Cardiac muscle cell (in vitro differentiated cells and primary cell): ENCODE results near the gene JMJD8. TPM values are rescaled to one million over a fixed set of nuclear protein-coding genes. Genes with fewer than 3 reads are reported as not detected.

Experiments used
- DNase-seq, 2 donors: peaks; one replicate each; pipeline versions ENCODE4 v3.0.0 to v3.0.0-alpha.2; 2010 to 2017; ENCODE audit warnings: low read depth in 1 of 2, low spot score in 1 of 2
- H3K27ac ChIP-seq: fragments of 200-600 bp; sonication (generic); 2 replicates; pipeline ENCODE4 v1.5.1; 2016
- H3K27me3 ChIP-seq: fragments of 200-600 bp; sonication (generic); 2 replicates; pipeline ENCODE4 v1.6.0; 2016; ENCODE audit warnings: control low read depth
- H3K36me3 ChIP-seq: fragments of 200-600 bp; sonication (generic); 2 replicates; pipeline ENCODE4 v1.5.1; 2016; ENCODE audit warnings: control low read depth
- H3K4me1 ChIP-seq: fragments of 200-600 bp; sonication (generic); 2 replicates; pipeline ENCODE4 v1.8.1; 2017; ENCODE audit warnings: low read depth, mild to moderate bottlenecking, mixed run types
- H3K4me3 ChIP-seq: fragments of 200-600 bp; sonication (generic); 2 replicates; pipeline ENCODE4 v1.5.1; 2016; ENCODE audit warnings: mild to moderate bottlenecking
- H3K9me3 ChIP-seq: fragments of 200-600 bp; sonication (generic); 2 replicates; pipeline ENCODE4 v1.5.1; 2017; ENCODE audit warnings: low read depth, mild to moderate bottlenecking, control low read depth
- polyA plus RNA-seq: library from polyadenylated mRNA; unstranded; fragments of >200 nt; fragmentation: Nextera tagmentation; extraction: Ambion mirVana; gene quantifications from 2 replicates; pipeline ENCODE4 v1.2.1, GENCODE V29; 2016
- total RNA-seq: library from RNA; depleted of rRNA; stranded (reverse); fragments of >200 nt; gene quantifications from 2 replicates; pipeline ENCODE4 v1.2.3, GENCODE V29; 2016
- TF ChIP-seq, protein P1 (sequence below): IDR thresholded peaks from 2 replicates; pipeline ENCODE4 v1.5.1; 2012; ENCODE audit warnings: low read depth, mild to moderate bottlenecking, low read length

Gene JMJD8
- total and polyA plus RNA-seq, 2 experiments from 2014 or later: 105 to 118 TPM

- DNase-seq: peak; percentile 95 to 97
- TF ChIP-seq, protein P1, sequence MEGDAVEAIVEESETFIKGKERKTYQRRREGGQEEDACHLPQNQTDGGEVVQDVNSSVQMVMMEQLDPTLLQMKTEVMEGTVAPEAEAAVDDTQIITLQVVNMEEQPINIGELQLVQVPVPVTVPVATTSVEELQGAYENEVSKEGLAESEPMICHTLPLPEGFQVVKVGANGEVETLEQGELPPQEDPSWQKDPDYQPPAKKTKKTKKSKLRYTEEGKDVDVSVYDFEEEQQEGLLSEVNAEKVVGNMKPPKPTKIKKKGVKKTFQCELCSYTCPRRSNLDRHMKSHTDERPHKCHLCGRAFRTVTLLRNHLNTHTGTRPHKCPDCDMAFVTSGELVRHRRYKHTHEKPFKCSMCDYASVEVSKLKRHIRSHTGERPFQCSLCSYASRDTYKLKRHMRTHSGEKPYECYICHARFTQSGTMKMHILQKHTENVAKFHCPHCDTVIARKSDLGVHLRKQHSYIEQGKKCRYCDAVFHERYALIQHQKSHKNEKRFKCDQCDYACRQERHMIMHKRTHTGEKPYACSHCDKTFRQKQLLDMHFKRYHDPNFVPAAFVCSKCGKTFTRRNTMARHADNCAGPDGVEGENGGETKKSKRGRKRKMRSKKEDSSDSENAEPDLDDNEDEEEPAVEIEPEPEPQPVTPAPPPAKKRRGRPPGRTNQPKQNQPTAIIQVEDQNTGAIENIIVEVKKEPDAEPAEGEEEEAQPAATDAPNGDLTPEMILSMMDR: no peak
- Histone ChIP-seq H3K9me3 (no peaks in the 10 kb centered on the region), H3K36me3 (peaks cover 9% of the 10 kb centered on the region), H3K4me3 (peak within 1 kb of the TSS; percentile 83), H3K27ac (peak within 1 kb of the TSS; percentile 93), H3K27me3 (no peaks in the 10 kb centered on the region), H3K4me1 (peaks cover 18% of the 10 kb centered on the region)
Measured at GRCh38 chr16:636206-637080, 47.7 kb downstream of the JMJD8 start, which contains the start of gene METTL26. METTL26 (minus strand) TSS chr16:636305; CDS start chr16:636290, 15 bp downstream.

- H3K9me3 ChIP-seq: no peaks in the 10 kb centered on the region
- peak overlapping the region; percentile 83 for H3K4me3 ChIP-seq
- no peak for DNase-seq
- H3K27ac ChIP-seq: no peak overlapping the region
- TF ChIP-seq, protein P1: no peak
- no peaks in the 10 kb centered on the region for H3K27me3 ChIP-seq
- H3K36me3 ChIP-seq: peaks cover 9% of the 10 kb centered on the region
- peaks cover 21% of the 10 kb centered on the region for H3K4me1 ChIP-seq
Measured at GRCh38 chr16:635573-636205, 48.4 kb downstream of the JMJD8 start.

DNA sequence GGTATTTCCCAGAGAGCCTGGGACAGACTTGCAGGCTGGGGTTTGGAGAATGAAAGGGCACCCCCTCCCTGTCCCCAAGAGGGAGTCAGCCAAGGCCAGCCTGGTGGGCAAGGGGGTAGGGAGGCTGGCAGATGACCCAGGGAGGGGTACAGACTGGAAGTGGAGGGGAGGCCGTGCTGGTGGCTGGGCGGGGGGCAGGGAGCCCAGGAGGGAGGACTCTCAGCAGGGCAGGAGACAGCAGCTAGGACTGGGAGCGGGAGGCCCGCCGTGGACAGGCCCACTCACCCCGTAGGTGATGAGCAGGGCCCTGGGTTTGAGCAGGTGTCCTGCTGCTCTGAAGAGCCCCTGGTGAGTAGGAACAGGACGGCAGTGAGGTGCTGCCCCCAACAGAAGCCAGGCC lies 49.1 kb downstream of the JMJD8 start:
- TF ChIP-seq, protein P1: no peak
- Histone ChIP-seq H3K4me3 (no peak overlapping the region), H3K27ac (no peak overlapping the region), H3K27me3 (no peaks in the 10 kb centered on the region), H3K36me3 (peaks cover 9% of the 10 kb centered on the region), H3K9me3 (no peaks in the 10 kb centered on the region), H3K4me1 (peaks cover 27% of the 10 kb centered on the region)
- no peak for DNase-seq

GRCh38 chr16:634051-634670 lies 50.0 kb downstream of the JMJD8 start:
- H3K36me3 ChIP-seq: peaks cover 9% of the 10 kb centered on the region

More at GRCh38 chr16:634051-634670, 50.0 kb downstream of the JMJD8 start:
- peaks cover 35% of the 10 kb centered on the region for H3K4me1 ChIP-seq
- H3K27me3 ChIP-seq: no peaks in the 10 kb centered on the region
- no peak overlapping the region for H3K4me3 ChIP-seq
- no peak for DNase-seq
- TF ChIP-seq, protein P1: no peak
- no peaks in the 10 kb centered on the region for H3K9me3 ChIP-seq
- no peak overlapping the region for H3K27ac ChIP-seq
